Panc1 (cell line): Measurements from ENCODE around the gene CDK2.

Experiments
- POLR2AphosphoS5 ChIP-seq: IDR thresholded peaks from 2 replicates; pipeline ENCODE4 v1.6.1; 2012; ENCODE audit warnings: mild to moderate bottlenecking, low read depth, low read length, moderate library complexity
- REST ChIP-seq, 2 experiments: IDR thresholded peaks; 2 replicates each; pipeline ENCODE4 v1.6.1; 2011 to 2012; ENCODE audit warnings: low read depth in 2 of 2, control low read depth in 1 of 2, low read length in 1 of 2, mild to moderate bottlenecking in 1 of 2, moderate library complexity in 1 of 2; ENCODE audit not compliant: insufficient read depth in 1 of 2
- SIN3A ChIP-seq: IDR thresholded peaks from 2 replicates; pipeline ENCODE4 v1.6.1; 2012; ENCODE audit warnings: low read depth, mild to moderate bottlenecking, low read length, moderate library complexity, borderline replicate concordance; ENCODE audit not compliant: insufficient read depth
- TCF7L2 ChIP-seq: IDR thresholded peaks from 2 replicates; pipeline ENCODE4 v1.6.1; 2011; ENCODE audit warnings: mild to moderate bottlenecking, low read depth, low read length, inconsistent platforms
- TF ChIP-seq, protein P1 (sequence below): fragments of 450-650 bp; IDR thresholded peaks from 2 replicates; pipeline ENCODE4 v1.5.1; 2017; ENCODE audit warnings: mild to moderate bottlenecking

DNA sequence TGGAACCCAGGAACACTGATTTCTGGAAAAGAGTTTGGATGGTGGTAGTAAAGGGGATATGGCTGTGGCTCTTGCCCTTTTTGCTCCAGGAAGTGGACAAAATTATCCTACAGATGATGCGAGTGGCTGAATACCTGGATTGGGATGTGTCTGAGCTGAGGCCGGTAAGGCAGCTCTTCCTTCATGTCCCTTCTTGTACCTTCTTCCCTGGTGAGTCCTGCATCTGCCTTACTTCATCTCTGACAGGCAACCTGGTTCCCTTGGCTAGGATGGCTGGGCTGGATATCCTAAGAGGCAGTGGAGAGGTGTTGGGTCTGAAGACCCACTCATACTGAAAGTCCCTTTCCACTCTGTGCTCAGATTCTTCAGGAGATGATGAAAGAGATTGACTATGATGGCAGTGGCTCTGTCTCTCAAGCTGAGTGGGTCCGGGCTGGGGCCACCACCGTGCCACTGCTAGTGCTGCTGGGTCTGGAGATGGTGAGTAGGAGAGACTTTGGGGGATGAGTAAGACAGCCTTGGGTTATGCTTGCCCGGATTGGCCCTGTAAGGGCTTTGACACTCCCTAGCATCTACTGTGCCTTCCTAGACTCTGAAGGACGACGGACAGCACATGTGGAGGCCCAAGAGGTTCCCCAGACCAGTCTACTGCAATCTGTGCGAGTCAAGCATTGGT is 27.7 kb upstream of the CDK2 start:
- TF ChIP-seq, protein P1, sequence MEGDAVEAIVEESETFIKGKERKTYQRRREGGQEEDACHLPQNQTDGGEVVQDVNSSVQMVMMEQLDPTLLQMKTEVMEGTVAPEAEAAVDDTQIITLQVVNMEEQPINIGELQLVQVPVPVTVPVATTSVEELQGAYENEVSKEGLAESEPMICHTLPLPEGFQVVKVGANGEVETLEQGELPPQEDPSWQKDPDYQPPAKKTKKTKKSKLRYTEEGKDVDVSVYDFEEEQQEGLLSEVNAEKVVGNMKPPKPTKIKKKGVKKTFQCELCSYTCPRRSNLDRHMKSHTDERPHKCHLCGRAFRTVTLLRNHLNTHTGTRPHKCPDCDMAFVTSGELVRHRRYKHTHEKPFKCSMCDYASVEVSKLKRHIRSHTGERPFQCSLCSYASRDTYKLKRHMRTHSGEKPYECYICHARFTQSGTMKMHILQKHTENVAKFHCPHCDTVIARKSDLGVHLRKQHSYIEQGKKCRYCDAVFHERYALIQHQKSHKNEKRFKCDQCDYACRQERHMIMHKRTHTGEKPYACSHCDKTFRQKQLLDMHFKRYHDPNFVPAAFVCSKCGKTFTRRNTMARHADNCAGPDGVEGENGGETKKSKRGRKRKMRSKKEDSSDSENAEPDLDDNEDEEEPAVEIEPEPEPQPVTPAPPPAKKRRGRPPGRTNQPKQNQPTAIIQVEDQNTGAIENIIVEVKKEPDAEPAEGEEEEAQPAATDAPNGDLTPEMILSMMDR, result no peak
- TF ChIP-seq SIN3A (no peak), POLR2AphosphoS5 (no peak), REST (IDR thresholded peaks at IDR 0.05; ENCODE audit: insufficient read depth in 1 of 2, low read depth in 2 of 2, low read length in 1 of 2) (no peak), TCF7L2 (no peak)
